ENCODE data around the gene GAREM1.

Gene GAREM1

GRCh38 chr18:32422978-32423740 is 47.5 kb downstream of the GAREM1 start:
- no peak for DNase-seq

GRCh38 chr18:32422201-32422600 is 48.5 kb downstream of the GAREM1 start:
- no peak for DNase-seq

DNA sequence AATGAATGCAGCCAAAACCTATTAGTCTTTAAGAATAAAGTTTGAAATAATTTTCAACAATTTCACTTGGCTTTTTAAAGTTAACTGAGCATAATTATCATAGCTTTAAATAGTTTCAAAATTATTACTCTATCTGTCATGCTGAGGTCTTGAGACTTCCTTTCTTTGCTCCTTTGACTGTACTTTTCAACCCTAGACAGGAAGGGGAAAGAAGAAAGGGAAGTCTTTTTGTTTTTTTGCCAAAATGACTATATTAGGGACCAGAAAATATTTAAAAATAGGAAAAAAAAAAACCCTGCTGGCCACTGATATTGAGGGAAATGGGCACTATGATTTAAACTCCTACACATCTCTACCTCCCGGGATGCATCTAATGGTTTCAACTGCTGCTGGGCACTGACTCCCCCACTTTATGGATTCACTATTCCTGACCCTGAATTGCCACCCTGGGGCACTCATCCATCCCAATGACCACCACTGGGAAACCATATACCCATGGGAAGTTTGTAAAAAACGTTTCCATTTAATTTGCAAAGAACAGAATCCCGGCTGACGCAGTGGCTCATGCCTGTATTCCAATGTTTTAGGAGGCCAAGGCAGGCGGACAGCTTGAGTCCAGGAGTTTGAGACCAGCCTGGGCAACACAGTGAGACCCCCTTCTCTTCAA is 50.5 kb downstream of the GAREM1 start:
- no peak for DNase-seq

DNA sequence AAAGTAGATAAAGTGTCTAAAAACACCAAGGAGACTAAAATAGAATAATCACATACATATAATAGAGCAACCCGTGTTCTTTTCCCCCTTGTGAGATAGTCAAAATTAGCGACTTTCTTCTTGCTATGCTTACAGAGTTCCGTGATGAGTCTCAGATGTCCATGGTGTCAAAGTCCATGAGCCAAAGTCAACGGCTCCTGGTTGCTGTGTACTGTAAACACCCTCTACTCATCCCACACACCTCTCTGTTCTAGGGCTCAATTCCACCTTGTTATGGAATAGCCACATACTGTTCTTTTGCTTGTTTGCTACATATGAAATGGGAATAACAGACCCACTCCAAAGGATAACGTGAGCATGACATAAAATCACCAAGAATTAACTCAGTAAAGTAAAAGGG is 52.5 kb downstream of the GAREM1 start:
- no peak for DNase-seq

DNA sequence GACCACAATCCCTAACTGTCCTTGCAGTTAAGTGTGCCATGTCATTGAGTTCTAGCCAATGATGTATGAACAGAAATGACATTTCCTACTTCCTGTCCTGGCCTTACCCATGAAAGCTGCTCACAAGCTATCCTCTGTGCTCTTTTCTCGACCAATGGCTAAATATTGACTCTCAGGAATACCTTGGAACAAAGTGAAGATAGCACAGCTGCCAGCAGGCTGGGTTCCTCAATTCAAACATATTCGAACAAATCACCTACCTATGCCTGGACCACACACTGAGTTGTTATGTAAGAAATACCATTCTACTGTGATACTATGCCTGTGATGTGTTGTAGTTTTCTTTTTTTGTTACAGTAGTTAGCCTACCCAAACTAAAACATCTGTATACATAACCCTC is 65.1 kb downstream of the GAREM1 start:
- DNase-seq = no peak

- DNase-seq = no peak
Measured at GRCh38 chr18:32401621-32402020, 69.1 kb downstream of the GAREM1 start.

GRCh38 chr18:32393407-32393806 is 77.3 kb downstream of the GAREM1 start:
- no peak for DNase-seq

DNA sequence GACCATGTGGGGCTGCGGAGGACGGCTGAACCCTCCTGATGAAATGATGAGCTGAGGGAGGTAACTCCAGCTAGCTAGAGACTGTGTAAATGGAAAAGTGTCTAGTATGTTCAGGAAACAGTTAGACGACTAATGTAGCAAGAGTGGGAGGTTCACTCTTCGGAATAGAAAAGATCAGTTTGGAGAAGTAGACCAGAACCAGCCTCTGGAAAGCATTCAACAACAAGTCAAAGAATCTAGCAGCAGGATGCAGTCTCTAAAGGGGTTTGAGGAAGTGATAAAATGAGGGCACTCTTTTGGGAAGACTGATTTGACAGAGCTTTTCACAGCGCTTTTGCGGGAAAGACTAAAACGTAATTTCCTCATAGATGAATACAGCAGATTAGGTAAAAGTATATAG is 79.6 kb downstream of the GAREM1 start:
- DNase-seq = peak; percentile 7

DNA sequence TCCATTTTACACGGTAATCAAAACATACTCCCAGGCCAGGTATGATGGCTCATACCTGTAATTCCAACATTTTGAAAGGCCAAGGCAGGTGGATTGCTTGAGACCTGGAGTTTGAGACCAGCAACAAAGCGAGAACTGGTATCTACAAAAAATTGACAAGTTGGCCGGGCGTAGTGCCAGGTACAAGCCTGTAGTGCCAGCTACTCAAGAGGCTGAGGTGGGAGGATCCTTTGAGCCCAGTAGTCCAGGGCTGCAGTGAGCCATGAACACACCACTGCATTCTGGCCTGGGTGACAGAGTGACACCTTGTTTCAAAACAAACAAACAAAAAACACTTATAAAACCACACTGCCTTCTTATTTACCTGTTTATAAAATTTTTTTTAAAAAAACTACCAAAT is 80.8 kb downstream of the GAREM1 start:
- peak; percentile 65 for DNase-seq

- no peak for DNase-seq
Measured at GRCh38 chr18:32389191-32389590, 81.5 kb downstream of the GAREM1 start.

DNA sequence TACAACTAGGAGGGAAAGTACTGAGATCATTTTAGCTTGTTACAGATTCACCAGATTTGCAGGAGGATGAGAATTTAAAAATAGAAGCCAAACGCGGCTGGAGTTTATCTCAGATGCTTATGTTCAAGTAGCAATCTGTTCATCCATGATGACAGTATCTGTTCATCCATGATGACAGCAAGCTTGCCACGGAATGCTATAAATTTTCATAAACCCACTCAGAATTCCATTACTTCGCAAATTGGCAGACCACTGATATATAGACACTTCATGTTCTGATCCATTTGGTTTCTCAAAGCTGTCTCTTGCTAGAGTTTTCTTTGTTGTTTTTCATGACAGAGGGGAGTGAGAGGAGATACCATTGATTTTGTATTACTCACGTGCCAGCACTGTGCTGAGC is 84.2 kb downstream of the GAREM1 start:
- DNase-seq = no peak

DNA sequence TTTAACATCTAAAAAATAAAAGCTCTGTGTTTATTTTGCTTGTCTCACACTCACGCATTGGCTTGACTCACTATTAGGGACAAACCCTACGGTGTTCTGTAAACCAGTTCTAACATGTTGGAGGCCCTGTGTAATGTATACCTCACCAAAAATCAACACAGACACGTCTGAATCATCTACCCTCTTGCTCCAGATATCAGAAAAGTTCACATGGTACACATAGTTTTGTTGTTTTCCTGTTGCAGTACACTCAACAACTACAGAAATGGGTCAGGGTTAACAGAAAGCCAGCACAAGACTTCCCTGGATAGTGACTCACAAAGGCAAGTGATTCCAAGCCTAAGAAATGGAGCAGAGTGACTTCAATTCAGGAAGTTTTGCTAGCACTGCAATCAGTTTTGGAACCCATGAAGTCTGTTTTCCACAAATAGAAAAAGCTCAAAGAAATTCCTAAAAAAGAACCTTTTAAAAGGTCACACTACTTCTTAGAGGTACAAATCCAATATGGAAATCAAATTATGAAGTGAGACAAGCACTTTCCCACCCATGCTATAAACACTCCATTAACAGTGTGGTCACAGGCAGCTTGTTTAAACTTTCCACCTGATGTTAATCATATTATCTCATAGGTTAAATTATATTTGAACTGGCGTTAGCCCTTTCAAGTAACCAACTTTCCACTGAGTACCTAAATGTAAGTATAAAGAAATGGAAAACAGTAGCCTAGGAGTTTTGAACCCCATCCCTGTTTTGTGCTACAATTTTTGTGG is 87.4 kb downstream of the GAREM1 start:
- DNase-seq = no peak

GRCh38 chr18:32381761-32382160 is 88.9 kb downstream of the GAREM1 start:
- DNase-seq = no peak

- DNase-seq = no peak
Measured at GRCh38 chr18:32380559-32380958, 90.1 kb downstream of the GAREM1 start.

GRCh38 chr18:32379891-32380290 is 90.8 kb downstream of the GAREM1 start:
- DNase-seq = no peak

GRCh38 chr18:32378705-32379104 is 92.0 kb downstream of the GAREM1 start:
- DNase-seq = peak; percentile 91

DNA sequence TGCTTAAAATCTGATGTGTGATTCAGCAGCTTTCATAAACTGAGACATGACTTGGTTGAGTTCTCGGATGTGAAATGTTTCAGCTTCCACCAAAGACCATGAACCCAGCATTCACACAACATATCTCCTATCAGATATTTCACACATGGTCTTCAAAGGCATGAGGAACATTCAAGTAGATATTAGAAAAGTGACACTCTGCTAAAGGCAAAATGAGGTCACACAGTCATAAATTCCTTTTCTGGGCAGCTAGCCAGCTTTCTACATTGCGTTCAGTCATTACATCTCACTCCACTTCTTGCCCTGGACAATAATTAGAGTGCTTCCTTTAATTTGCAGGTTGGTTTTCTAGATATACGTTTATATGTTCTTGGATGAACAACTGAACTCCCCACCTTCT is 96.7 kb downstream of the GAREM1 start:
- DNase-seq = peak; percentile 88

DNA sequence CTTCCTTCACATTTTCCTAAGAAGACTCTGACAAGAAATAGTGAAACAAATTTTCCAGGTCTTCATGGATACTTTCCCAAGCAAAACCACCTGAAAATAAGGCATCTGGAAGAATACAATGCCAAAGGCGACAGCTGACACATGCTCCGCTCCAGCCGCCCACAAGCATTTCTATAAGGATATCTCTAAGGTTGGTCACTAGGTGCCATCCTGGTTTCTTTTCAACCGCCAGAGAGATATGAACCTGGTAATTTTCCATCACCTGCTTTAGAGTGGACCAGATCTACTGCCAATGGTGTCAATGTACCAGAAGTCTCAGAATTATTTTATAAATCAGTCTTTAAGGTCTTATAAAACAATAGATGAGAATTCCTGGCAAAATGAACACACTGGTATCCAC is 97.2 kb downstream of the GAREM1 start:
- DNase-seq = no peak

GRCh38 chr18:32372381-32373061 is 98.2 kb downstream of the GAREM1 start:
- DNase-seq = peak; percentile 96

DNA sequence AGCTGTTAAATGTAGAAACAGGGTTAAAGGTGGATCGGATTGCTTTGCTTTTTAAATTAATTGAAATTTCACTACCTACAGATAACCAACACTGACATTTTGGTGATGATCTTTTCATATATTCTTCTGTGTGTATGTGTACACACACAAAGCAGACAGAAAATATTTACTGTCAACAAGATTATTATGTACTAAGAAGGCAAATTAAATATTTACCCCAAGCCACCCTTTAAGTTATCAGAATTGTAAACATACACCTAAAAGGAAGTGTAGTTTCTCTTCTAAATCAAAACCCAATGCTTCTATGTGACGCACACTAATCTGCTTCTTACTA is 98.7 kb downstream of the GAREM1 start:
- DNase-seq = no peak

DNA sequence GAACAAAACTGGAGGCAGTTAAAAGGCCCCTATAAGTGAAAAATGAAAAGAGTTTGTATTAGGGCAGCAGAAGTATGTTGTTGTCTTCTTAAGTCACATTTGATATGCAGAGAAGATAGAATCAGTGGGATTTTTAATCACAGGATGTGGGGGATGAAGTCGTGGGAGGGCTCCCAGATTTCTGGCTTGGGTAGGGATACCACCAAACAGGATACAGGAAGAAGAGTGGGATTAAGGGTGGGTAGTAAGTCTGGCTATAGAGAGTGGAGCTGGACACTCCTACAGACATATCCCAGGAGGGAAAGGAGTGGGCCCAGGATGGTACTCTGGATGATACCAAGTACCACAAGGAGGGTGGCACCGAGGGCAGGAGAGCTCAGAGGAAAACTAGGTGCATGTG is 99.3 kb downstream of the GAREM1 start:
- no peak for DNase-seq

GRCh38 chr18:32368991-32369390 is 101.7 kb downstream of the GAREM1 start:
- DNase-seq = no peak

GRCh38 chr18:32368170-32368569 is 102.5 kb downstream of the GAREM1 start:
- no peak for DNase-seq
